Fibroblast of lung (primary cell): ENCODE data around the gene CBX6.
"Not testable (repeated sequence)": the region's sequence is repeated elsewhere in the genome, so short reads cannot be mapped to it uniquely, and the experiment has no call there.

Experiments
- EZH2 ChIP-seq: IDR thresholded peaks from 2 replicates; pipeline ENCODE4 v1.5.1; 2012; ENCODE audit warnings: low read length, control low read depth, mild to moderate bottlenecking; ENCODE audit errors: missing control alignments
- TF ChIP-seq, protein P1 (sequence below), 2 donors: IDR thresholded peaks in 1 of 2; conservative IDR thresholded peaks in 1 of 2; 1 replicate in 1 of 2; 2 replicates in 1 of 2; pipeline ENCODE4 v1.5.1; 2011 to 2012; ENCODE audit warnings: low read length in 2 of 2, control low read depth in 1 of 2, inconsistent platforms in 1 of 2, low read depth in 1 of 2, mild to moderate bottlenecking in 1 of 2

GRCh38 chr22:38904052-38904617 is 32.1 kb upstream of the CBX6 start:
- TF ChIP-seq, protein P1, sequence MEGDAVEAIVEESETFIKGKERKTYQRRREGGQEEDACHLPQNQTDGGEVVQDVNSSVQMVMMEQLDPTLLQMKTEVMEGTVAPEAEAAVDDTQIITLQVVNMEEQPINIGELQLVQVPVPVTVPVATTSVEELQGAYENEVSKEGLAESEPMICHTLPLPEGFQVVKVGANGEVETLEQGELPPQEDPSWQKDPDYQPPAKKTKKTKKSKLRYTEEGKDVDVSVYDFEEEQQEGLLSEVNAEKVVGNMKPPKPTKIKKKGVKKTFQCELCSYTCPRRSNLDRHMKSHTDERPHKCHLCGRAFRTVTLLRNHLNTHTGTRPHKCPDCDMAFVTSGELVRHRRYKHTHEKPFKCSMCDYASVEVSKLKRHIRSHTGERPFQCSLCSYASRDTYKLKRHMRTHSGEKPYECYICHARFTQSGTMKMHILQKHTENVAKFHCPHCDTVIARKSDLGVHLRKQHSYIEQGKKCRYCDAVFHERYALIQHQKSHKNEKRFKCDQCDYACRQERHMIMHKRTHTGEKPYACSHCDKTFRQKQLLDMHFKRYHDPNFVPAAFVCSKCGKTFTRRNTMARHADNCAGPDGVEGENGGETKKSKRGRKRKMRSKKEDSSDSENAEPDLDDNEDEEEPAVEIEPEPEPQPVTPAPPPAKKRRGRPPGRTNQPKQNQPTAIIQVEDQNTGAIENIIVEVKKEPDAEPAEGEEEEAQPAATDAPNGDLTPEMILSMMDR (conservative IDR thresholded peaks at IDR 0.05 in 1 of 2, IDR thresholded peaks at IDR 0.05 in 1 of 2; ENCODE audit: low read depth in 1 of 2, low read length in 2 of 2), result not testable (repeated sequence)
- TF ChIP-seq EZH2, result not testable (repeated sequence)
